Activated CD8-positive, alpha-beta memory T cell treated with anti-CD3 and anti-CD28 coated beads, Interleukin-2, amount 50 U/mL, for 48 hours (primary cell): ENCODE data around the gene CDH4.

Experiments used
- DNase-seq: peaks from one replicate; pipeline ENCODE4 v3.0.0-alpha.2; 2020

CDH4 gene

DNA sequence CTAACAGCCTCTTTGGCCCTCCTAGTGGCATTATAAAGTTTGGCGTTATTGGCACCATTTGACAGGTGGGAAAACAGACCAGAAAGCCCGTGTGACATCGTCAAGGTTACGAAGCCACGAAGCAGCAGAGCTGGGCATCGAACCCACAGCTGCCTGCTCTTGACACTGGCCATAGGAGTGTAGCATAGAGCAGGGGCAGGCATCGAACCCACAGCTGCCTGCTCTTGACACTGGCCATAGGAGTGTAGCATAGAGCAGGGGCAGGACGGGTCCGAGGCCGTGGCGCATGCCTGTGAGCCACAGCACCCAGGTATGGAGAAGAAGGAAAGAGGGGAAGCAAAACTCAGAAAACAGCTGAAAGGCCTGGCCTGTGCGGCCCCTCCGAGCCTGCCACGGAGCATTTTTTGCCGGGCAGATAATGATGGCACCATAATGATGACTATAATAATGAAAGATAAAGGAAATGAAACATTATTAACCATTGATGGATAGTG is 33.1 kb downstream of the CDH4 start:
- no peak for DNase-seq

DNA sequence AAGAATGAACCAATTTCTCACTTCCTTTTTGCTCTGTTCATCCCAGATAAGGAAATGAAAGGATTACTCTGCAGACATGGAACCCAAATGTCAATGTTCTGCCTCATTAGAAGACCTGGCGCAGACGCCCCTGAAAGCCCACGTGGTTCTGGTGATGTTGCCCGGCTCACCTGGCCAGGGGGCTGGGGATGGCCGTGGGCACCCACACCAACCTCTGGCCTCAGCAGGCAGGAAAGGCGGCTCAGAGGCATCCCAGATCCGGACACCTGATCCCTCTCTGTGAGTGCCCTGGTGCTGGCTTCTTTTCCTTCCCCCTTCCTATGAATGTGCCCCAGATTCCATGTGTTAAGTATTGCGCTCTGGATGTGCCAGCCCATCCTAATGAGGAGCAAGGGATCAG is 33.6 kb downstream of the CDH4 start:
- DNase-seq, result no peak

GRCh38 chr20:61287583-61288275 is 35.7 kb downstream of the CDH4 start:
- no peak for DNase-seq

- no peak for DNase-seq
These were observed 36.3 kb downstream of the CDH4 start for GRCh38 chr20:61288331-61288784.

GRCh38 chr20:61289166-61289565 is 37.1 kb downstream of the CDH4 start:
- DNase-seq, result no peak

DNA sequence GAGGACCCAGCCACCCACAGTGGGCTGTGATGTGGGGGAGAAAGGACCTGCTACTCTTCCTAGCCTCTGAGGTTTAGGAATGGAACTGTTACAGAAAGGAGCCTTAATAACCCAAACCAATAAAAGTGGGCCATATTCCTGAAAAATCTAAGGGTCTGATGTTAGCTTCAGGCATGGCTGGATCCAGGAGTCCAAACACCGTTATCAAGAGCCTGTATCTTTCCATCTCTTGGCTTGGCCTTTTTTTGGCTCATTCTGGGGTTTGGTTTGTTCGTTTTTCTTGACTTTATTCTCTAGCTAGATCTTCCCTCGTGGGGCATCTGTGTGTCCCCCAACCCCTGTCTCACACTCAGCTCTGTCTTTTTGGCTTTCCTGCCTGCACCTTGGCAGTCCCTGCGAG is 38.7 kb downstream of the CDH4 start:
- DNase-seq, result no peak

DNA sequence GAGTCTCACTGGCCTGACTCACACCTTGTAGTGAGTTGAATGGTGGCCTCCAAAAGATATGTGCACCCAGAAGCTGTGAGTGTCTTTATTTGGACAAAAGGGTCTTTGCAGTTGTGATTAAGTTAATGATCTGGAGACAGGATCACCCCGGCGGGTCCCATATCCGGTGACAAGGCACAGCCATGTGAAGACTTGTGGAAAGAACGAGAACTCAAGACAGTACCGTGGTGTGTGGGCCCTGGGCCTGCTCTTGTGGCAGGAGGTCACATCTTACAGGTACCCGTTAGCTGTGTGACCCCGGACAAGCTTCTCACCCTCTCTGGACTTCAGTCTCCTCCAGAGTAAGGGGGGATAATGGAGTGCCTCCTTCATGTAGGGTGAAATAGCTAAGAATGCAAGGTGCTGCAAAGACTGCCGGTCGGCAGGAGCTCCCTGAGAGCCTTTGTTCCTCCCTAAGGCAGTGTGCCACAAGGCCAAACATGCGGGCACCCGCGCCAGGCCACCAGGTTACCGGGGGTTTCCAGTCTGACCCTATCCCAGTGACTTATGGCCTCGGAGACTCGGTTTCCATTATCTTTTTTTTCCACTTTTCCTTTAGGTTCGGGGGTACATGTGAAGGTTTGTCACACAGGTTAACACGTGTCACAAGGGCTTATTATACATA is 39.2 kb downstream of the CDH4 start:
- DNase-seq, result no peak

DNA sequence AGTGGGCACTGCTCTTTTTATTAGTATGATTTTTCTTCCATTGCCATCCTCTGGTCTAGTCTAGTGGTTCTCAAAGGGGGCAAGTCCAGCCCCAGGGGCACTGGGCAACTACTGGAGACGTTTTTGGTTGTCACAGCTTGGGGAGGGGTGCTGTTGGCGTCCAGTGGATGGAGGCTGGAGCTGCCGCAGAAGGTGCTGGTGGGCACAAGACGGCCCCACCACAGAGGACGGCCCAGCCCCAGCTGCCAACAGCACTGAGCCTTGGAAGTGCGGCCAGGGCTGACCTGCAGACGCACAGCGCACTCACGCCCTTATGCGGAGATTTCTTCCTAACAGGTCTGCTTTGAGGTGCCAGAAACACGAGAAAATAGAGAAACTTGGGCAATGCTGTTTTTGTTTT is 40.3 kb downstream of the CDH4 start:
- DNase-seq, result no peak

DNA sequence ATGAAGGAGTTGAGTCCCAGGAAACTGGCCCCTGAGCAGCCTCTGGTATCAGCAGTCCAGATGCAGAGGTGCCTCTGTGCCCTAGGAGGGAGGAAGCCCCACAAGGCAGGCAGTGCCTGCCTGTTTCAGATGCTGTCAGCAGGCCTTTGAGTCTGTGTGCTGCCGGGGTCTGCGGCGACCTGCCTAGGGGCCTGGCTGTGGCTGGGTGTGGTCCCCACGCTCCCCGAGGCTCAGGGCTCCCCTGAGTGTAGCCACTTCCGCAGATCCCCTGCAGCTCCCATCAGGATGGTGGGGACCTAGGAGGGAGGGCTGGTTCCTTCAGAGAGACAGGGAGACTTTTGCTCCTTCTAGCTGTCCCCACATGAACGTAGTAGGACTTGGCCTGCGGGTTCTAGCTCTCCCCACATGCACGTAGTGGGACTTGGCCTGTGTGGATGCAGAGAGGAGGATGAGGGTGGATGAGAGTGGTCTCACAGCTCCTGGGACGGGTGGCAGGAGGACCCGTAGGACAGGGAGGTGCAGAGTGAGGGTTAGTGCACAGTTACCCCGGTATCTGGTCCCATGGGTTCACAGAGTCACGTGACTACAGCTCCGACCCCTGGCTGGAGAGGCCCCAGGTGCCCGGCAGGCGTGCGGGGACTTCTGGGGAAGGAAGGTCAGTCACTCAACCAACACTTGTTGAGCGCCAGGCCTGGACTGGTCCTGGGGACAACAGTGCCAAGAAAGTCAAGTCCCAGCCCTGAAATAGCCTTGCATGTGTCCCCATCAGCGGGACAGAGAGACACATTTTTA is 41.0 kb downstream of the CDH4 start:
- no peak for DNase-seq

DNA sequence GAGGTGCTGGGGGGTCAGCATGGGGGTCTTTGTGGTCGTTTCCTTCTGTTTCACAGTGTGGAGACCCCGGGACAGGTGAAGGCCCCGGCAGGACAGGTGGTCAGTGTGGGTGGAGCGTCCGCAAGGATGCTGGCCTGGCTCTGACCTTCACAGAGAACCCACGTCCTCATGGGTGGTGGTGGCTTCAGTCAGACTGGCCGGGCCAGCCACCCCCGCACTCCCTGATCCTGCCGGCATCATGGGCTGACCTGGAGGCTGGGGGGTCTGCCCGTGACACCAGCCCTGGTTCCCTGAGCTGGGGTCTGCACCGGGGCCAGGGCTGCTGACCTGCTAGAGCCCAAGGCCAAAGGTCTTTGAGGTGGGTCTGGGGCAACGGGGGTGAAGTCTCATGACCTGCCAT is 41.9 kb downstream of the CDH4 start:
- no peak for DNase-seq

GRCh38 chr20:61295249-61295648 is 43.2 kb downstream of the CDH4 start:
- no peak for DNase-seq

GRCh38 chr20:61295682-61296628 is 43.9 kb downstream of the CDH4 start:
- DNase-seq, result no peak

DNA sequence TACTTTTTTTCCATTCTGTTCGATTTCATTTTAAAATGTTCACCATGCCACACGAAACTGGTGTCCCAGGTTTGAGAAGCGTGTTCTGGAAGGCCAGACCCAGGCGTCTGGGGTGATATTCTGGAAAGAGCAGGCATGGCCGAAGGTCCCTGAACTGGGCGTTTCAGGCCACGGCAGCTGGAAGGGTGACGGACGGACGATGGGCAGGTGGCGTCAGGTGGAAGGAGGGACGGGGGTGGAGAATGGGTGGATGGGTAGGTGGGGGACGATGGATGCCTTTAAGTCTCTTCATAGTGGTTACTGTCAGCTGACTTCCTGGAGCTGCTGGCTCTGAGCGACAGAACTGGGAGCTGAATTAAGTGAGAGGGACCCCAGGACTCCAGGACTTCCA is 44.6 kb downstream of the CDH4 start:
- no peak for DNase-seq

GRCh38 chr20:61297491-61297890 is 45.4 kb downstream of the CDH4 start:
- DNase-seq, result no peak

- no peak for DNase-seq
These were observed 45.9 kb downstream of the CDH4 start for GRCh38 chr20:61297986-61298385.

- no peak for DNase-seq
These were observed 46.6 kb downstream of the CDH4 start for GRCh38 chr20:61298661-61299060.

GRCh38 chr20:61299104-61299503 is 47.0 kb downstream of the CDH4 start:
- DNase-seq, result no peak

DNA sequence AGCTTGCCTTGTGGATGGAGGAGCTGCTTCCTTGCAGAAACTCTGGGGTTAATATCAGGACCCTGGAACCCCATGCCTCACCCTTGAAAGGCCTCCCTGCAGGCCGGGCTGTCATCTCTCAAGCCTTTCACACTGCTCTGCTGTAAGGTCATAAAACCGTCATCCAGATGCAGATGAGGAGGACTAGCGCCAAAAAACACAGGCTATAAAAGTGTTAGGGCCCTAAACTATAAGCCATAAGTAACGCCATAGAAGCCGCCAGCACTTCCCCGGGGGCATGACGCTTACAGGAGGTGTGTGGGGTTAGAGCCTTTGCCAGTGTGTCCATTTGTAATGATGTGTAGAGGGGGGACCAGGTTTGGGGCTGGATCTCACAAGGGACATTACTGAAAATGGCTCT is 47.6 kb downstream of the CDH4 start:
- no peak for DNase-seq

GRCh38 chr20:61300293-61300692 is 48.2 kb downstream of the CDH4 start:
- DNase-seq, result no peak

- DNase-seq, result no peak
These were observed 48.6 kb downstream of the CDH4 start for GRCh38 chr20:61300709-61301108.

- no peak for DNase-seq
These were observed 49.9 kb downstream of the CDH4 start for GRCh38 chr20:61301711-61302525.

DNA sequence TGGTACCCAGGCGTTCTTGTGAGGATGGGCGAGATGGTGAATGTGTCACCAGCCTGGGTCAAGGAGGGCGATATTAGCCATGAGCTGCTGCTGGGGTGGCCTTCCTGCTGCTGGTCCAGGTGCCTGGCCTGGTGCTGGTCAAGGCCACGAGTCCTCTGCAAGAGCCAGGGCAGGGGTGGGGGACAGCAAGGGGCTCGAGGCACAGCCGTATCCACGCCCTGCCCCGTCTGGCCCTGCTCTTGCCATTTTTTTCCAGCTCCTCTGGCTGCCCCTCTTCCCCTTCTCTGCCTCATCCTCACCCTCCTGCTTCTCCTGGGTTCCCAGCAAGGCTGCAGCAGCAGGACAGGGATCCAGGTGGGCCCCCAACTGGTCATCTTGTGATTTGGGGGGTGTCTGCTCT is 51.2 kb downstream of the CDH4 start:
- no peak for DNase-seq
